ENCODE measurements around the gene HGD.

DNA sequence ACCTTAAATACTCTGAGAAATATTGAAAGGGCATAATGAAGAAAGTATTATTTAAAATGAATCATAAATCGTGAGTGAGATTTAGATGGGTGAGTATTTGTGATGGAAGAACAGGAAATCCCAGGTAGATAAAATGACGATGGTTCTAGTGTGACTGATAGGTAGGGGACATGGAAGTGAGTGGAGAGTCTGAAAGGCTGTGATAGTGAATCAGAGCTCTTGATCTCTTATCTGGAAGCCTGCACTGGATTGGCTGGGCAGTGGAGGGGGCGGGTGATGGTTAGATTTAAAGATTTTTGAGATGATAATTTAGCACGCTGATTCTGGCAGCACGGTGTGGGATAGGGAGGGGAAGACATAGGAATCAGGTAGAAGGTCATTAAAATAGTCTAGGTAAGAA lies 20.1 kb downstream of the HGD start:
- TF ChIP-seq EP300 (IDR thresholded peaks at IDR 0.05; ENCODE audit: low read depth in 2 of 2, low read length in 2 of 2), result no peak
- TF ChIP-seq EP300 (CRISPR knock-in tag; IDR thresholded peaks at IDR 0.05; ENCODE audit: borderline replicate concordance), result no peak
- no peak for TF ChIP-seq ARHGAP35 (CRISPR knock-in tag; IDR thresholded peaks at IDR 0.05; ENCODE audit: borderline replicate concordance)
- TF ChIP-seq PHF21A (CRISPR knock-in tag; IDR thresholded peaks at IDR 0.05), result no peak
- no peak for TF ChIP-seq POLR2A (IDR thresholded peaks at IDR 0.05; ENCODE audit: insufficient read depth in 1 of 2, low read depth in 2 of 2, low read length in 2 of 2)
- no peak for TF ChIP-seq ZNF121 (CRISPR knock-in tag; IDR thresholded peaks at IDR 0.05)
- TF ChIP-seq IKZF4 (CRISPR knock-in tag; IDR thresholded peaks at IDR 0.05; ENCODE audit: borderline replicate concordance, low read depth, not compliant biosample characterization), result no peak
- TF ChIP-seq RAD21 (CRISPR knock-in tag; IDR thresholded peaks at IDR 0.05), result no peak
- no peak for TF ChIP-seq HDAC2 (CRISPR knock-in tag; IDR thresholded peaks at IDR 0.05)

Measured in HepG2 (cell line).